HG02884 (cell line): Measurements from ENCODE around the gene MVD.

Source experiments
- ATAC-seq: cut with Tn5 transposase; IDR thresholded peaks from one replicate; pipeline ENCODE4 v1.9.1; 2021; ENCODE audit warnings: mild to moderate bottlenecking, moderate library complexity; ENCODE audit not compliant: unreplicated experiment

The MVD gene

DNA sequence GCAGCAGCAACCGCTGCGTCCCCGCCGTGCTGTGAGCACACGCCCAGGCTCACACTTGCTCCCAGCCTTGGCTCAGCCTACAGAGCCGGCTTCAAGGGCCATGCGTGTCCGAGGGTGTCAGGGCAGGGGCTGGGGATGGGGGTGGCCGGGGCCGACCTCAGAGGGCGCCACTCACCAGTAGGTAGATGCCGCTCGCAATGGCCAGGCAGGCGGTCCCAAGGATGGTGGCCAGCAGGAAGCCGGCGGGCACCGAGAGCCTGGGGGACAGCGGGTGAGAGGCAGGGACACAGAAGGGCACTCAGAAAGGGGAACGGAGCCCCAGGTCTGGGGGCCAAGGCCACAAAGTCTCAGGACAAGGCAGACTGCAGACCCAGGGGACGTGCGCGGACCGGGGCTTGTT lies 16.9 kb downstream of the MVD start:
- ATAC-seq: no peak

DNA sequence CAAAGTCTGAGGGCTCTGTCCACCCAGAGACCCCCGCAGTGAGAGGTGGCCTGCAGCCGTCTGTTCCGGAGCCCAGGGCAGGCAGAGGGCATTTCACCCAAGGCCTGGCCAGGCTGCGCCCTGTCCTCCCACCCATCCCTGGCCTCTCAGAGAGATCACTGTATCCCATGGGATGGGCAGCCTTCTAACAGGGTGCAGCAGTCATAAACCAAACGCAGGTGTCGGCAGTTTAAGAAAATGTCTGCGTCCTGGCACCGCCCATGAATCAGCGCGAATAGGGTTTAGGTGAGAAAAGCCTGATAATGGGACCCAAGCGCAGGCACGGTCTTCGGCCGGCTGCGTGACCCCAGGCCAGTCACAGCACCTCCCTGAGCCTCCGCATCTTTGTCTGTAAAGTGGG lies 17.4 kb downstream of the MVD start:
- ATAC-seq: no peak

GRCh38 chr16:88643644-88643932 lies 19.3 kb downstream of the MVD start:
- no peak for ATAC-seq

- ATAC-seq: no peak
Observed at GRCh38 chr16:88642881-88643643, 19.8 kb downstream of the MVD start.

DNA sequence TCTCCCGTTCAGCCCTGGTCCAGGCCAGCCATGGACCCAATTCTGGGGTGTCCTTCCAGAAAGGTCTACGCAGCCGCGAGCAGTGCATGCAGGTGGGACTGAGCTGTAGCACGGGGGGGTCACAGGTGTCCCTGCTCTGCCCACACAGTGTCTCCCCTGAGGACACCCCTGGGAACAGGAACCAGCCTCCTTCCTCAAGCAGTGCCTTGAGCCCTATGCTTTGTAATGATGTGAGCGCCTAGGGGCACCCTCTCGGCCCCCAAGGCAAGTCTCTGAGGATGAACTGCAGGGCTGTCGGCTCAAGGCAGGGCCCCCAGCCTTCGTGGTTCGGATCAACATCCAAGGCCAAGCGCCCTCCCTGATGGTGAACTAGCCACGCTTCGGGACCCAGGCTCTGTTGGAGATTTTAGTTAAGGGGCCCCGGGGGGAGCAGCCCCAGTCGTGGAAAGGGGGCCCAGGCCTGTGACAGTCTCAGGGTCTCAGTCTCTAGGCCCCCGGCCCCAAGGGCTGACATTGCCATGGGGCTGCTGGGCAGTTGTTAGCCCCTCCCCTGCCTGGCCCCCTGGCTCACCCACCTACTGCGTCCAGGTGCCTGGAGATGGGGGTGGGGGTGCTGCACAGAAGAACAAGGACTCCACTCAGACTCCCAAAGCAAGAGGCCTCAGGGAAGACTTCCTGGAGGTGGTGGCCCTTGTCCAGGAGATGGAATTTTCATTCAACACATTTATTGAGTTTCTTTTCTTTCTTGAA lies 22.2 kb downstream of the MVD start:
- no peak for ATAC-seq

- no peak for ATAC-seq
Observed at GRCh38 chr16:88640039-88640495, 22.8 kb downstream of the MVD start.

DNA sequence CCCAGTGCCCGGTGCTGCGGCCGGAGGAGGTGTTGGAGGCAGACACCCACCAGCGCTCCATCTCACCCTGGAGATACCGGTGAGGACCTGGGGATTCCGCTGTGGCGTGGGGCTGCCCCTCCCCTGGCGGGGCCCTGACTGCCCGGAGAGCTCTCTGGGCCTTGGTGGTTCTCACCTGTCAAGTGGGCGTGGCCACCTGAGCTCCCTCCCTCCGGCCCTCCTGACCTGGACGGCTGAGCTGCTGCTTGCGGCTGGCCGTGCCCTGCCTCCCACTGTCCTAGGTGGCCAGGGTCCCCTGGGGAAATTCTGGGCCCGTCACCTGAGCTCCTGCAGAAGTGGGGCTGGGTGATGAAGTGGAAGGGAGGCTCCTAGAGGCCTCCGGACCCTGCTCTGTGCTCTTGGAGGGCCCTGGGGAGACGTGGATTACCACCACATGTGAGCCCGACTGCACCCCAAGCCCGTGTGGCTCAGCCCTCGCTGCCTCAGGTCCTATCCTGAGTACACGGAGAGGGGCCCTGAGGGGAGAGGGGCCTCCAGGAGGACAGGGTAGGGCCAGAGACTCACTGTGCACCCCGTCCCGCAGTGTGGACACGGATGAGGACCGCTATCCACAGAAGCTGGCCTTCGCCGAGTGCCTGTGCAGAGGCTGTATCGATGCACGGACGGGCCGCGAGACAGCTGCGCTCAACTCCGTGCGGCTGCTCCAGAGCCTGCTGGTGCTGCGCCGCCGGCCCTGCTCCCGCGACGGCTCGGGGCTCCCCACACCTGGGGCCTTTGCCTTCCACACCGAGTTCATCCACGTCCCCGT lies 23.5 kb downstream of the MVD start:
- ATAC-seq: no peak

- no peak for ATAC-seq
Observed at GRCh38 chr16:88638323-88639230, 24.3 kb downstream of the MVD start, which contains the start of gene IL17C. IL17C (plus strand) TSS chr16:88638572; CDS start chr16:88638642, 70 bp downstream.

DNA sequence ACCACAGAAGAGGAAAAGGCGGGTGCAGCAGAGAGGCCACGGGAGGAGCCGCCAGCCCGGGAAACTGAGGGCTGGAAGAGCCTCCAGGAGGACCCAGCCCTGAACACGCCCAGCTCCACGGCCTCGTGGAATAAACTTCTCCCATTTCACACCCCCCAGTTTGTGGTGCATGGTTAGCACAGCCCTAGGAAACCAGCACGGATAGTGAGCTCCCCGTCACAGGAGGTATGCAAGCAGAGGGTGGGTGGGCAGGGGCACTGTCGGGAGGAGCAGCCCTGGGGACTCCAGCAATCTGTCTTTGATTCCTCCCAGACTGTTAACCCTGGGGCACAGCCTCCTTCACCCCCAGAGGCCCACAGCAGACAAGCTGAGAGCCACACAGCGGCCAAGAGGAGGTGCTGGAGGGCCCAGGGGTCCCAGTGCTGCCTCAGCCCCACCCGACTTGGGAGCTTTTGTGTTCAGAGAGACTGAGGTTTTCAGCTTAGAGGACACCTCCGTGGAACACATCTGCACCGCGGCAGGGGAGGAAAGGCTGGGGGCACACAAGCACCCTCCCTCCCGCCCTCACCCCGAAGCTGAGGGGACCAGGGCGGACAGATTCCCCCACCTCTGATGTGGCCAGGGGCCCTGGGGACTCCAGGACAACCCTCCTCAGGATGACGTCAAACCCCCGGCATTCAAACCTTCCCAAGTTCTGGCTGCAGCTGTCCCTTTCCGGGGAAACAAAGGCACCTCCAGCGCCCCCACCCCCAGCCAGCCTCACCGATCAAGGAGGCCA lies 26.2 kb downstream of the MVD start:
- no peak for ATAC-seq

GRCh38 chr16:88635671-88636319 lies 27.1 kb downstream of the MVD start:
- no peak for ATAC-seq

- no peak for ATAC-seq
Observed at GRCh38 chr16:88634994-88635670, 27.8 kb downstream of the MVD start.

GRCh38 chr16:88634141-88634993 lies 28.5 kb downstream of the MVD start:
- ATAC-seq: no peak

GRCh38 chr16:88633684-88634140 lies 29.2 kb downstream of the MVD start:
- ATAC-seq: no peak

GRCh38 chr16:88632587-88632930 lies 30.3 kb downstream of the MVD start:
- no peak for ATAC-seq

DNA sequence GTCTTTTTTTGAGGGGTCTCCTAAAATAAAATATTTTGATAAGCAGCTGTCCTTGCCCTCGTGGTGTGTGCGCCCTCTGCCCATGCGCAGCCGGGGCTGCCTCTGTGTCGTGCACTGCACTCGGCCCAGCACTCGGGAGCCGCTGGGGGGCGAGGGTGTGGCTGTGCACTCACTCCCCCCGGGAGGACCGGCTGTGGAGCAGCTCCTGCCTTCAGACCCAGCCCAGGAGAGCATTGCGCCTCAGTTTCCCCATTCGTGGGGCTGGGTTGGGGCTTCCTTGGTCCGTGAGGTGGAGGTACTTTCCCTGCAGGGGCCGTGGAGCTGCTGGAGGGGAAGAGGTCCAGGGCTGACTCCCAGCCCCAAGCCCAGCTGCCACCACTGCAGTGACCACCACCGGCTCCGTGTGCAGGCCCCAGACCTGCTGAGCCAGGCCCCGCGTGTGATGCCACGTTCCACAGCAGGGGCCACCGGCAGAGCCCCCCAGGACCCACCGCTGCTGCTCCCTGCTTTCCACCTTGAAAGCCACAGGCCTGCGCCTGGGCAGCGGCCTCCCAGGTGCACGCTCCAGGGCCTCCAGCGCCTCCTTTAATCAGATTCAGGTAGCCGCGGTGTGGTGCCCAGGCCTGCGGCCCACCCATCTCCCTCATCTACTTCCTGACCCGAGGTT lies 30.8 kb downstream of the MVD start:
- ATAC-seq: no peak

GRCh38 chr16:88631384-88631783 lies 31.5 kb downstream of the MVD start:
- no peak for ATAC-seq

DNA sequence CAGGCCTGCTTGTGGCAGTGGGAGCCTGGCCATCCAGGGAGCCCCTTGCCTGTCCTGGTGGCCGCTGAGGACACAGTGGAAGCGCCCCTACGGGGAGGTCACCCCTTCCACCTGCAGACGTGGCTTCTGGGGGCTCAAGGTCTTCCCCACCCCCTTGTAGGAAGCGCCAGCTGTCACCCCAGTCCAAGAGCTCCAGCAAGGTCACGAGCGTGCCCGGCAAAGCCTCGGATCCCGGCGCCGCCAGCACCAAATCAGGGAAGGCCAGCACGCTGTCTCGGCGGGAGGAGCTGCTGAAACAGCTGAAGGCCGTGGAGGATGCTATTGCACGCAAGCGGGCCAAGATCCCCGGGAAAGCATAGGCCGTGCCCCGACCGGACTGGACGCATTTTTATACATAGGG lies 31.9 kb downstream of the MVD start:
- no peak for ATAC-seq
